ENCODE results near the gene OGT.
"Not testable (repeated sequence)": the region's sequence is repeated elsewhere in the genome, so short reads cannot be mapped to it uniquely, and the experiment has no call there.

OGT gene

GRCh38 chrX:71532753-71533425 is at the start of gene OGT:
Gene OGT (plus strand): TSS chrX:71533104. CDS start chrX:71533300, 196 bp downstream.
- DNase-seq: peak; percentile 95

GRCh38 chrX:71487814-71488213 is 45.1 kb upstream of the OGT start:
- DNase-seq: no peak

GRCh38 chrX:71489540-71489939 is 43.4 kb upstream of the OGT start:
- DNase-seq: no peak

GRCh38 chrX:71492231-71493065 is 40.5 kb upstream of the OGT start:
- DNase-seq: peak; percentile 54

GRCh38 chrX:71493111-71493613 is 39.7 kb upstream of the OGT start:
- no peak for DNase-seq

- not testable (repeated sequence) for DNase-seq
Observed at GRCh38 chrX:71495979-71496378, 36.9 kb upstream of the OGT start.

GRCh38 chrX:71496476-71496875 is 36.4 kb upstream of the OGT start:
- DNase-seq: no peak

- DNase-seq: not testable (repeated sequence)
Observed at GRCh38 chrX:71502080-71502479, 30.8 kb upstream of the OGT start.

GRCh38 chrX:71504346-71504745 is 28.6 kb upstream of the OGT start:
- no peak for DNase-seq

GRCh38 chrX:71509289-71509688 is 23.6 kb upstream of the OGT start:
- no peak for DNase-seq

GRCh38 chrX:71510161-71510560 is 22.7 kb upstream of the OGT start:
- DNase-seq: no peak

- DNase-seq: not testable (repeated sequence)
Observed at GRCh38 chrX:71513731-71514130, 19.2 kb upstream of the OGT start.

GRCh38 chrX:71514367-71515037 is 18.4 kb upstream of the OGT start:
- peak; percentile 31 for DNase-seq

- no peak for DNase-seq
Observed at GRCh38 chrX:71515038-71515396, 17.9 kb upstream of the OGT start.

GRCh38 chrX:71525316-71525715 is 7.6 kb upstream of the OGT start:
- DNase-seq: no peak

- DNase-seq: peak; percentile 67
Observed at GRCh38 chrX:71532078-71532752, 689 bp upstream of the OGT start.

- DNase-seq: no peak
Observed at GRCh38 chrX:71533516-71533850, 579 bp downstream of the OGT start.

GRCh38 chrX:71533851-71534561 is 1.1 kb downstream of the OGT start:
- peak; percentile 66 for DNase-seq

GRCh38 chrX:71534773-71535544 is 2.1 kb downstream of the OGT start:
- DNase-seq: no peak

- DNase-seq: peak; percentile 61
Observed at GRCh38 chrX:71536285-71536684, 3.4 kb downstream of the OGT start.

- no peak for DNase-seq
Observed at GRCh38 chrX:71537743-71538142, 4.8 kb downstream of the OGT start.

- no peak for DNase-seq
Observed at GRCh38 chrX:71540801-71541200, 7.9 kb downstream of the OGT start.

All from activated CD4-positive, alpha-beta T cell treated with anti-CD3 and anti-CD28 coated beads for 48 hours (primary cell).